HG03469 (cell line): ENCODE data around the gene KCNK2.

Source experiments
- ATAC-seq: cut with Tn5 transposase; IDR thresholded peaks from one replicate; pipeline ENCODE4 v1.9.1; 2021; ENCODE audit warnings: mild to moderate bottlenecking, moderate library complexity, moderate number of reproducible peaks; ENCODE audit not compliant: unreplicated experiment

The KCNK2 gene

DNA sequence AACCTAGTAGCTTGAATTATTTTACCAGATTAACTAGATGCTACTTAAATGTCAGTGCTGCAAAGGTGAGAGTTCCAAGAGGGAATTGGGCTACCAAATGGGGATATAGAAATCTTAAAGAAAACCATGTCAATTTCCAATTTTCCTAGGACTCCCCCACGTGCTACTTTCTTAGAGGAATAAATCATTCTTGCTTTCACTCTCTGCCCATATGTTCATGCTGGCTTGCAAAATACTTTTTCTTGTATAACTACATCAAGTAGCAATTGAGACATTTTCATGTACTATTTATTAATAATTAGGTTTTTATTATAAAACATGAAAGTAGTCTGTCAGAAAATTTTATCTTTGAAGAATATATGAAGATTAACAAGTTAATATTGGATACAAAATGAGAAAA lies 11.8 kb downstream of the KCNK2 start:
- ATAC-seq, result no peak

DNA sequence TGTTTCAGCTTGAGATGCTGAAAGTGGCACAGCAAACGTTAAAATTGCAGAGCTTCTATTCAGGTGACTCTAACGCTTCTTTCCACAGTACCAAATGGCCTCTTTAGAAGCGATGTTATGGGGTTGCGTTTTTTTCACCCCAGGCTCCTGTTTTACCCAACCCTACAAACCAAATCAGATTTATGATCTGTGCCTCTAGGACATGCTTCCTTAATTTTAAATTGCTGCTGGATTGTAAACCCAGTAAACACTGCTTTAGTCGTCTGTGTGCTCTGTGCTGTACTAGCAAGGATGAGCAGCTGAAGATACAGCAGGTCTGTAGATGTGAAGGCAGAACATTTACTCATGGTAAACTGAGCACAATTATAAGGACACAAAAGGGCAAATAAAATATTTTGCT lies 13.0 kb downstream of the KCNK2 start:
- ATAC-seq, result no peak

DNA sequence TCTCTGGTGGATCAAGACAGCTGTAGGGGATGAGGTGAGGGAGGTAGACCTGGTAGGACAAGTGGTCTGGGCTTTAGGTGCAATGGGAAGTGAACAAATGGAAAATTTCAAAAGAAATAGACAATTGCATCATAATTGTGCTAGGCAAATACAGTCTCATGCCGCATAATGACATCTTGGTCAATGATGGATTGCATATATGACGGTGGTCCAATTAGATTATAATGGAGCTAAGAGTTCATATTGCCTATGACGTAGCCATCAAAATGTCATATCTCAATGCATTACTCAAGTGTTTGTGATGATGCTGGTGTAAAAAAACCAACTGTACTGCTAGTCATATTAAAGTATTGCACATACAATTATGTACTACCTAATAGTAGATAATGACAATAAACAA lies 19.0 kb downstream of the KCNK2 start:
- ATAC-seq, result no peak

DNA sequence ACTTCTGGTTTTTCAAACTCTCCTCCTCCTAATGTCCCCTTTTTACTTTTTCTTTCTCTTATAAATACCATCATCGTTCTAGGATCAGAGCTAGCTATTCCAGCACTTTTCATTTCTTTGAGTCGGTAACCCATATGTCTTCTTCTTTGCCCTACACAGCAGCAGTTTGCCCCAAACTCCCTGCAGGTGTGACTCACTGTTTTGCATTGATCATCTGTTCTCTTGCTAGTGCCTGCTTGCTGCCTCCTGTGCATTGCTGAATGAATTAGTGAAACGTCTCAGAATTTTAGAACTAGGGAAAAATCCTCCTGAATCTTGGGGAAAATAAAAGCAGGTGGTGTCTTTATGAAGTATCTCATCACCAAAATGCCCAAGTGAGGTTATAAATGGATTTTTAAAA lies 21.7 kb downstream of the KCNK2 start:
- ATAC-seq, result no peak

DNA sequence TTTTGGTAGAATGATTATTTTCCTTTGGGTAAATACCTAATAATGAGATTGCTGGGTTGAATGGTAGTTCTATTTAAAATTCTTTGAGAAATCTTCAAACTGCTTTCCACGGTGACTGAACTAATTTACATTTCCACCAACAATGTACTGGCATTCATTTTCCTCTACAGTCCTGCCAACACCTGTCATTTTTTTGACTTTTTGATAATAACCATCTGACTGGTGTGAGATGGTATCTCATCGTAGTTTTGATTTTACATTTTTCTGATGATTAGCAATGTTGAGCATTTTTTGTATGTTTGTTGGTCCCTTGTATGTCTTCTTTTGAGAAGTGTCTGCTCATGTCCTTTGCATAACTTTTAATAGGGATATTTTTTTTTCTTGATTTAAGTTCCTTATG lies 23.5 kb downstream of the KCNK2 start:
- ATAC-seq, result no peak

DNA sequence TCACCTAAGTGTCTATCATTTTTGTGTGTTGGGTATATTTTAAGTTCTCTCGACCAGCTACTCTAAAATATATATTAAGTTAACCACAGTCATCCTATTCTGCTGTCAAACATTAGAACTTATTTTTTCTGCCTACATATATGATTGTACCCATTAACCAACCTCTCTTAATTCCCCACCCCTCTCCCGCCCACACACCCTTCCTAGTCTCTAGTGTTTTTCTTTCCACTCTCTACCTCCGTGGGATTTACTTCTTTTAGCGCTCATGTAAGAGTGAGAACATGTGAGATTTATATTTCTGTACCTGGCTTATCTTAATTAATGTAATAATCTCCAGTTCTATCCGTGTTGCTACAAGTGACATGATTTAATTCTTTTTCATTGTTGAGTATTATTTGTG lies 26.6 kb downstream of the KCNK2 start:
- no peak for ATAC-seq

DNA sequence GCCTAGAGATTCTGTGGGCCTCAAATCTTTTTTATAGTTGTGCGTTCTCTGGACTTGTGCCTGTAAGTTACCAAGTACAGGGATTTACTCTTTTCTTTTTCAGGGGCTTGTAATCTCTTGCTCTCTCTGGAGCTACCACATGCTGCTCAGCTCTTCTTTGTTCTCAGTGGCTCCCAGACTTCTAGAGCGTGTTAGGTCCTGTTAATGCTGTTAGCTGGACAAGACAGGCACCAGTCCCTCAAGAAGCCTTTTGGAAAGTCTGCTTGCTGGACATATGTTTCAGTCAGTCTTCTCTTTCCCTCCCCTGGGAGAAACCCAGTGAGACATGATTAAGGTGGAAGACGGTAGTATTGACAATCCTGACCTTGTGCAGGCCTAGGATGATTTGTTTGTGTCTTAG lies 29.4 kb downstream of the KCNK2 start:
- no peak for ATAC-seq

DNA sequence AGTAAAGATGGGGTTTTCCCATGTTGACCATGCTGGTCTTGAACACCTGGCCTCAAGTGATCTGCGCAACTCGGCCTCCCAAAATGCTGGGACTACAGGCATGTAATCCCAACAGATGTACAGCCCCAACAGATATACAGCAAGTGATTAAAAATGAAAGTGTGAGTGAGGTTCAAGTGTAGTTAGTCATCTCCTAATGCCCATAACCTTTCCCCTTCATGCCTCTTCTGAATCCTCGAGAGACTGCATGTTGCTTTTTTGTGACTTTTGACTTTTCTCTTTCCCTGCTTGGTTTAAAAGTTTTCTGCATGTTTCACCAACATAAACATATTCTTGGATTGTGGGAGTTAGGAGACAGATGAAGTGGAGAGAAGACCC lies 31.2 kb downstream of the KCNK2 start:
- ATAC-seq, result no peak

DNA sequence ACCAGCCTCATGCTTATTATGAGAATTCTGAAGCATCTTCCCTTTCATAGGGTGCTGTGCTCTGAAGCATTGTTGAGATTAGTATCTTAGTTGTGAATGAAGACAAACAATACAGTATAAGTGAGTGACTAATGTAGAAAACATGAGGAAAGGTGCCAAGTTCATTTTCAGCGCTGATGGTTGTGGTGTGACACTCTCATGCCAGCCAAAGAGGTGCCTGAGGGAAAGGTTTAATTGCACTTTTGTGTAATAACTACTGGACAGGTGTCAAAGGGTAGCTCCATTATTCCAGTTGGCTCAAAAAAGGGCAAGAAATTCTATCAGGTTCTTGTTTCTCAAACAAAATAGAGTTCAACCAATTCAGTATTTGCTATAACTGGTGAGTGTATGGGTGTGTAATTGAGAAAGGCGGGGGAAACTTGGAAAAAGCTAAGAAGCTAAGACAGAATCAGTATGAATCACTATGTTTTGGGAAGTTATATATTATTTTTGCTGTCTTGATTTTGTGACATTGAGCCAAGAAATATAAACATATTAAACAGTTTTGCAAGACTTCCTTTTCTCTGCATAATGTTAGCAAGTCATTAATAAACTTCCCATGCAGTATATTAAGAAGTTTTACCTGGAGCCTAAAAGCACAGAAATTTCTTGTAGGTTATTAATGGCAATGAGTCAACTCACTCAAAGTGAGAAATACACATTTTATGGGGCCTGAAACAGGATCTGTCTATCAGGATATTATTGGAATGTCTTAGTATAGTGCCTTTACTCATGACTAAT lies 31.8 kb downstream of the KCNK2 start:
- no peak for ATAC-seq

DNA sequence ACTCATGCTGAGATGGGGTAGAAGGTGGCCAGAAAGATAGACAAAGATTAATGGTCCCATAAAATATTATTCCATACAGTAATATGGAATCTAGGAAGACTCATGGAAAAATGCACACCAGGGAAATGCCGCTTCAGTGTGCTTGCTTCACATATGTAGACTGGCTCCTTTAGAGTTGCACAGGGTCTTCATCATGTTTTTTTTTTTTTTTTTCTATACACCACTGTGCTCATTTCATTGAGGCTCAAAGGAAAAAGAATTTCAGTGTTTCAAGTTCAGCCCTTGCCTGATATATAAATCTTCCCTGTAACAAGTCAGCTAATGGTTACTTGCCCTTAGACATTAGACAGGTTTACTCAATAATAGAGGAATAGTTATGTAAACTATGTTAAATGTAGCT lies 33.2 kb downstream of the KCNK2 start:
- ATAC-seq, result no peak

DNA sequence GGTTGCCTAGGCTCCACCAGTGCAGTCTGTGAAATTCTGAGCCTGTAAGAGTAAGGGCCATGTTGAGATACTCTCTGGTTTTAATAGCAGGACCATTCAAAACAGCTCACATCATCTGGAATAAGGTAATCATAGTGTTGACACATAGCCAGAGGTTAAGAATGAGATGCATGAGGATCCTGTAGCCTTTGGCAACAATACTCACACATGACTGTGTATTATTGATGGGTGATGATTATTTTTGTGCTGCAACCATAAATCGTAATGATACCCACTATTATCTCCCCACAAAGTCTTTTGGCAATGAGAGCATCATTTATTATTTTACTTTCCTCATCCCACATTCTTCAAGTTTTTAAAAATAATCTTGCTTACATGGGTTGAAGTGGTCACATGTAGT lies 35.5 kb downstream of the KCNK2 start:
- no peak for ATAC-seq

DNA sequence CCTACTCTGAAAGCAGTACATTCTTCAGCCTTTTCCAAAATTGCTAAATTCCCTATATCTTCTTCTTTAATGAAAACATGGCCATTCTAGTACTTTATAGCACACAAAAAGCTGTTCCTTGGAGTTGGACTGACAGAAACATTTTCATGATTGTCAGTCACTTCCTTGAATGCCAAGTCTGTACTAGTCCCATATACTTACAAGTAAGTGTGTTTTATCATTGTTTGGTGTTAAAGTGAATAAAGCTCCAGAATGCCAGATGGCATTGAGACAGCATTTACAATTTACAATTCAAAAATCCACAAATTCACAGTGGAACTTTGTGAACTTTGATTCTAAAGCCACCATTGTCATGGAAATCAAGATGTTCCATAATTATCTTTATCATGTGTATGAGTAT lies 36.5 kb downstream of the KCNK2 start:
- ATAC-seq, result no peak

DNA sequence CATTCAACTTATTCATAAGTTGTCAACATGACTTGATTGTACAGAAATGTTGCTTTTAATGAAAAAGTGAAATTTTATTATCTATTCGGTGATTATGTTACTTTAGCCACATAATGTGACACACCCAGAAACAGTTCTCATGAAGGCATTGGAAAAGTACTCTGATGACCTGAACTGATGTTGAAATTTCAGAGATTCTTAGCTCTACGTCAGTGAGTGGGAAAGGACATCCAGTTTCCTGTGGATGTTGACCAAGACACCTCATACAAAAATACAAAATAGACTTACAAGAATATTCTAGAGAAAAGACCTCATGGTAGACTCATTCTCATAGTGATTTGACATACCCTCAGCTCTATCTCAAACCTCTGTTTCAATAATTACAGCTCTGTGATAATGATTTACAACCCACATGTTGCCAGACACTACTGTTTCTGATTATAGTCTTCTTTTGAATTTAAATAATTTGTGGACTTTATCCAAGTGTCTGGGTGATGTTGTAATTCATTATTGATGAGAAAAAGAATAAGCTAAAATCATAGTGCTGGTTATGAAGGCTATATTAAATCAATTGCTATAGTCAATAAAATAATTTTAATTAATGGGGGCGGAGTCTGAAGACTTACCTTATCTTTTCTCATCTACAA lies 37.3 kb downstream of the KCNK2 start:
- no peak for ATAC-seq

DNA sequence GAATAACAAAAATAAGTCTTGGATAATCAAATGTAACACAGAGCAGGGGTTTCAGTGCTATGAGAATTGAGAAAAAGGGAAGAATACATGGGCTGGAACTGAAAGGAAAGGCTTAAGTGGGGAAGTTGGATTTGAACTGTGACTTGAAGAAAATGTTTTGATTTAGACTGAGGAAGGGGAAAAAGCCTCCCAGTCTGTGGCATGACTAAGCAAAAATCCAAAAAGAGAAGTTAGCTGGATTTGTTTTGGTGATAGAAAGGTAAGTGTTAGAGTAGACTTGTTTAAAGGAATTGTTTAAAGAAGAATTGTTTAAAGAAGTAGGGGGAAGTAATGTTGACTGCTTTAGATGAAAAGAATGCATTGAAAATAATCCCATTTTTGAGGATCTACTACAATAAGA lies 46.0 kb downstream of the KCNK2 start:
- ATAC-seq, result no peak

DNA sequence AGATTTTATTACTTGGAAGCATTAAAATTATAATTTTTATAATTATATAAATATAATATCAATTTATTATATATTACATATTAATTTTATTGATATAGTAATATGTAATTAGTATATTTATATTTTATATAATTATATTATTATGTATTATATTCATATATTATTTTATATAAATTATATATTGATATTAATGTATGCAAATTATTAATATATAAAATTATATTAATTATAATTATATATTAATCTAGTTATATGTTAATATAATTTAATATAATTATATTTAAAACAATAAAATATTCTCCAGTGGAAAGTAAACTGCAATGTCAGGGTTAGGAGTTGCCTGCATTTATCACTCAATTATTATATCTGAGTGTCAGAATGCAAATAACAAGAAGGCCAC lies 48.8 kb downstream of the KCNK2 start:
- no peak for ATAC-seq

DNA sequence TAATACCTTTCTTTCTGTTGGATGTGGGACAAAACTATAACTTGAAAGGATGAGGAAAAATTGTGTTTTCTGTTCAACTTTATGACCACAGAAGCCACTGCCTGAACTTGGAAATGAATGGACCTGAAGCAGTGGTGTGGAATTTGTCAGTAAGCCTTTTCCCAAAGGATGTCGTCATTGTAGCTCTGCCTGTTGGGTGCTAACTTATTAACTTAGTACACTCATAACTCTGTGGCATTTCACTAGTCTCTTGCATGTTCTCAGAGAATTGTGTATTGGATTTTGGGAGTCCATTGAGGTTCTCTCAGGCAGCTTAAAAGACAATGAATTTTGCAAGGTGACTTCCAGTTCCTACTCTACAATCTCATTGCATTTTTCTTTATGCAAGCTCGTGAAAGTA lies 49.6 kb downstream of the KCNK2 start:
- no peak for ATAC-seq

DNA sequence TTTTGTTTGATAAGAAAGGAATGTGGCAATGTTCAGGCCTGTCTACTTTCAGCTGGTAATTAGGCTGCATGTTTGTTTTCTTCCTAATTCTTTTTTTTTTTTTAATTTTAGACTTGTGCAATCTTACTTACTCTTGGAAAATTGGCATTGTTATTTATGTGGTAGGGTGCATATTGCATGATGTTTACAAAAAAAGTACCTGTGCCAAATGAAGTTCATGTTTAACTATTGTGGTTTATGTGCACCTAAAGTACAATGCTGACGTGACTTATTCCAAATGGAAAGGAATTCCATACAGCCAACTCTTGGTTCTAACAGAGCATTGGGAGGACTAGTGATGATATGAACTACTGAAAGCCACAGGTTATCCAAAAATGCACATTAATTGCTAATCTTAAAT lies 51.0 kb downstream of the KCNK2 start:
- no peak for ATAC-seq

DNA sequence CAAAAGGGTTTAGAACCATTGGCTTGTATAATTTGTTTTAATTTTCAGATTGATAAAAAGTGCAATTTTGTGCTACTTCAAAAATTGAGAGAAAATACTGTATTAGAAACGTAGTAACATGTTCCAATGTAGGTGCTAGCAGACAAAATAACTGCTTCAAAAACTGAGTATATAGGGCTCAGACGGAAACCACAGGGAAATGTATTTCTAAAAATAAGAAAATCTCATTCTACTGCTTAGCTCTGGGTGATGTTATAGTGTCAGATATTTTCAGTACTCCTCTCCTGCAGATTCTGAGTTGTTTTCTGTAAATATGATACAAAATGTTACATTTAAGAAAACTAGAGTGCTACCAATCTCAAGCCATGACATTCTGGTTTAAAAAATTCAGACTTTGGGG lies 55.4 kb downstream of the KCNK2 start:
- ATAC-seq, result no peak

DNA sequence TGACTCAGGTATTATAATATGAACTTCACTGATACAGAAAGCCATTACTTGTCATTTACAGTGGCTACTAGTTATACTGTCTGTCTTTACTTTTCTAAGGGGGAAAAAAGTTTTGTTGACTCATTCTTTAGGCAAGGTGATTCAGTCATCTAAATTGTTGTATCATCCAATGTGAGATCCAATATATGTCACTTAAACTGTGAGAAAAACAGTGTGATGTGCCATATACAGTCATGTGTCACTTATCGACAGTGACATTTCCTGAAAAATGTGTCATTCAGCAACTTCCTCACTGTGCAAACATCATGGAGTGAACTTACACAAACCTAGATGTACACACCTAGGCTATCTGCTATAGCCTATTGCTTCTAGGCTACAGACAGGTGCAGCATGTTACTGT lies 57.6 kb downstream of the KCNK2 start:
- no peak for ATAC-seq

DNA sequence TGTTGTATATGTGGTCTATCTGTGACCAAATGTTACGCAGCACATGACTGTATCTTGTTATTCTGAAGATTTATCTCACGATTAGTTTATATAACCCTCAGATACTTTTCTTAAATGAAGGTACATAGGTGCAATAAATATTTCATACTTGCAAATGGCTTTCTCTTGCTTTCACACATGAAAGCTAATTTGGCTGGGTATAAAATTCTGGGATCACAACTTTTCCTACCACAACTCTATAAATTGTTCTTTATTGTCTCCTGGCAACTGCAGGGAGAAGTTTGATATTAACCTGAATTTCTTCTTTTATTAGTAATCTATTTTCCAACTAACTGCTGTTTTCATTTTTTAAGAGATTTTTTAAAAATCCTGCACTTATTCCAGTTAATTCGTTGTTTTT lies 58.9 kb downstream of the KCNK2 start:
- no peak for ATAC-seq

DNA sequence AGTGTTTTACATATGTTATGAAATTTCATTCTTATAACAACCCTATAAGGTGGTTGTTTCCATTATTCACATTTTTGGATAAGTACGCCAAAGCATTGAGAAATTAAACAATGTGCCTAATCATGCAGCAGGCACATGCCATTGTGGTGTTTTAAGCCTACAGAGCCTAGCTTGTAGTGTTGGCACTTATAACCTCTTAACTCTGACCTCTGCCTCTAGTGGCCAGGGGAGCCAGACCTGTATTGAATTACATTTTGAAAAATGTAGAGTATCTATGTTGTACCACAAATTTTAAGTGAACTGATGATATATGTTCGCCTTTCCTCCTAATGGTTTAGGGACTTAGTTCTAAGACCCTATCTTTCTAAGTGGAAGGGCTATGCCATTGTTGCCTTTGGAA lies 61.0 kb downstream of the KCNK2 start:
- no peak for ATAC-seq

DNA sequence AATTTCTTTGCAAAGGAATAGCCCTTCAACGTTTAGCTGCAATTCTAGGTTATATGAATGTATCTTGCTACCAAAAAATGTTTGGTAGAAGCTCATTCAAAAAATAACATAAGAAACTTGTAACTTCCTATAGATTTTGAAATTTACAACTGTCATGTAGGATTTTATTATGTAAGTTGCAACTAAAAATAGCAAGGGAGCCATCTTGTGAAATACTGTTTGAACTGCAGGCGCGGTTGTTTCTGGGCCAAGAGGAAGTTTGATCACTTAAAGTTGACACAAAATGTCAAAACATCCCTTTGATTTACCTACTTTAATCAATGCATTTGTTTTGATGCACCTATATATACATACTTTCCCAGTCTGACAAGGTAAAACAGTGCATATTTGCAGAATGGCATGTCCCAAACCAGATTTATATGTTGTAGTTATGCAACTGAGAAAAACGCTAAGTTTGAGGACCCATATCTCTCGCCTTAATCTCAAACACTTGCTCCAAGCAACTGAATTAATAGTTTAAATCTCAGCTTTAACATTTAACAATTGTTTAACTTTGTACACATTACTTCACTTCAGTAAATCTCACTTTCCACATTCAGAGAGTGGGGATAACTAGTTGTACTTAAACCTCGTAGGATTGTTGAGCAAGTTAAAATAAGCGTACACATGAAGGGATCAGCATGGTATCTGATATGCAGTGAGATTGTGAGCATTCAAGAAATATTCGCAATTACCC lies 63.9 kb downstream of the KCNK2 start:
- ATAC-seq, result no peak
